K562 (cell line): ENCODE data around the gene TNFAIP3. TPM values are rescaled to one million over a fixed set of nuclear protein-coding genes. Genes with fewer than 3 reads are reported as not detected.
A peak's percentile ranks its signal among the peaks of the same experiment; 100 is the strongest.

Experiments
- CEBPG ChIP-seq, 3 experiments: fragments of 200-800 bp in 1 of 3; sonication (Bioruptor generic) in 1 of 3; sonication (generic) in 1 of 3; formaldehyde crosslinking in 1 of 3; IDR thresholded peaks in 2 of 3; conservative IDR thresholded peaks in 1 of 3; 2 replicates each; pipeline versions ENCODE4 v1.6.1 to v1.8.0; 2016 to 2022; ENCODE audit warnings: missing compliant biosample characterization in 2 of 3, missing genetic modification characterization in 2 of 3, mild to moderate bottlenecking in 1 of 3, missing genetic modification reagents in 1 of 3
- CXXC5 ChIP-seq: fragments of 250-450 bp; sonication (Bioruptor Pico); IDR thresholded peaks from 2 replicates; pipeline ENCODE4 v1.8.0; 2022; ENCODE audit warnings: inconsistent platforms, mild to moderate bottlenecking, moderate library complexity
- HNRNPLL ChIP-seq: fragments of 200-400 bp; formaldehyde crosslinking; IDR thresholded peaks from 2 replicates; pipeline ENCODE4 v1.6.1; 2017; ENCODE audit warnings: low read length, low read depth, mild to moderate bottlenecking; ENCODE audit not compliant: poor library complexity, severe bottlenecking
- KLF6 ChIP-seq: fragments of 250-450 bp; sonication (Bioruptor Pico); IDR thresholded peaks from 2 replicates; pipeline ENCODE4 v1.4.0; 2020; ENCODE audit warnings: mild to moderate bottlenecking, moderate library complexity, borderline replicate concordance
- NR4A1 ChIP-seq, 2 experiments: fragments of 250-450 bp in 1 of 2; fragments of 450-650 bp in 1 of 2; sonication (Bioruptor Pico) in 1 of 2; IDR thresholded peaks; 2 replicates each; pipeline versions ENCODE4 v1.4.0 to v1.6.1; 2016 to 2020; ENCODE audit warnings: mild to moderate bottlenecking in 2 of 2, missing compliant biosample characterization in 1 of 2, missing genetic modification characterization in 1 of 2, moderate library complexity in 1 of 2
- REST ChIP-seq, 2 experiments: fragments of 450-650 bp; formaldehyde crosslinking in 1 of 2; IDR thresholded peaks; 2 replicates each; pipeline versions ENCODE4 v1.4.0 to v1.6.1; 2014 to 2020; ENCODE audit warnings: mild to moderate bottlenecking in 2 of 2, borderline replicate concordance in 1 of 2, low read depth in 1 of 2
- RNF219 ChIP-seq: fragments of 250-450 bp; sonication (Bioruptor Pico); IDR thresholded peaks from 2 replicates; pipeline ENCODE4 v1.5.0; 2022; ENCODE audit warnings: mild to moderate bottlenecking
- SAFB2 ChIP-seq: fragments of 200-400 bp; formaldehyde crosslinking; IDR thresholded peaks from 2 replicates; pipeline ENCODE4 v1.6.1; 2018; ENCODE audit warnings: borderline replicate concordance, low read length, low read depth, moderate library complexity; ENCODE audit not compliant: severe bottlenecking
- TCF15 ChIP-seq: fragments of 250-450 bp; sonication (Bioruptor Pico); IDR thresholded peaks from 2 replicates; pipeline ENCODE4 v1.8.0; 2022; ENCODE audit warnings: moderate library complexity, mild to moderate bottlenecking, inconsistent platforms
- TFE3 ChIP-seq: fragments of 450-650 bp; formaldehyde crosslinking; IDR thresholded peaks from 2 replicates; pipeline ENCODE4 v1.4.0; 2020; ENCODE audit warnings: mild to moderate bottlenecking, mixed read lengths
- THRB ChIP-seq: fragments of 450-650 bp; formaldehyde crosslinking; conservative IDR thresholded peaks from 2 replicates; pipeline ENCODE4 v1.4.0; 2022; ENCODE audit warnings: mild to moderate bottlenecking, missing genetic modification characterization
- polyA plus RNA-seq, 8 experiments: library from polyadenylated mRNA; depleted of rRNA in 4 of 8; stranded (reverse) in 5 of 8; unstranded in 3 of 8; fragments of >200 nt; fragmentation: Nextera tagmentation in 2 of 8; fragmentation: Illumina TruSeq in 1 of 8; extraction: Ambion mirVana in 2 of 8; extraction: Trizol in 1 of 8; gene quantifications; 2 replicates each; pipeline versions ENCODE4 v1.2.1 to v1.2.3, GENCODE V29; 2011 to 2014; ENCODE audit warnings: inconsistent platforms in 1 of 8, missing spikeins in 1 of 8
- total RNA-seq, 7 experiments: library from RNA; depleted of rRNA in 6 of 7; stranded (reverse); fragments of >200 nt in 6 of 7; fragmentation: Illumina TruSeq in 2 of 7; extraction: Trizol in 2 of 7; gene quantifications; 2 replicates each; pipeline versions ENCODE4 v1.2.1 to v1.2.3, GENCODE V29; 2011 to 2021; ENCODE audit warnings: low replicate concordance in 1 of 7

TNFAIP3 gene
- total and polyA plus RNA-seq, 9 of the 15 experiments (the other 6 are each of a cell fraction or from before 2014, with no cell fraction given) = 0.79 to 17.0 (median 6.4) TPM

- no peak for TF ChIP-seq TFE3 (CRISPR knock-in tag)
- no peak for TF ChIP-seq REST (IDR thresholded peaks at IDR 0.05; ENCODE audit: borderline replicate concordance)
- TF ChIP-seq REST (CRISPR knock-in tag; IDR thresholded peaks at IDR 0.05; ENCODE audit: low read depth) = peak; percentile 48; the same call in 1 of the 2 replicates
- 0 out of 2 replicates have a peak, but pooled peaks have one; percentile 20 for TF ChIP-seq RNF219 (CRISPR knock-in tag)
- no peak for TF ChIP-seq NR4A1 (CRISPR knock-in tag; IDR thresholded peaks at IDR 0.05)
- peak; percentile 19; the same call in 1 of the 2 replicates for TF ChIP-seq NR4A1 (tag; IDR thresholded peaks at IDR 0.05)
- TF ChIP-seq TCF15 (CRISPR knock-in tag) = 0 out of 2 replicates have a peak, but pooled peaks have one; percentile 41
- TF ChIP-seq CEBPG (CRISPR knock-in tag; IDR thresholded peaks at IDR 0.05) = no peak
- TF ChIP-seq CEBPG (tag; conservative IDR thresholded peaks at IDR 0.05 in 1 of 2, IDR thresholded peaks at IDR 0.05 in 1 of 2) = 0 out of 4 replicates have a peak, but pooled peaks of 1 of the 2 experiments have one; percentile 4
- TF ChIP-seq THRB = no peak
- TF ChIP-seq HNRNPLL = no peak
- TF ChIP-seq KLF6 (CRISPR knock-in tag) = 0 out of 2 replicates have a peak, but pooled peaks have one; percentile 39
- peak; percentile 60 for TF ChIP-seq CXXC5 (CRISPR knock-in tag)
- no peak for TF ChIP-seq SAFB2
Measured at GRCh38 chr6:137909533-137909932, 42.5 kb downstream of the TNFAIP3 start (continued).
